A549 (cell line): ENCODE data around the gene SERPINB2. TPM values are rescaled to one million over a fixed set of nuclear protein-coding genes. Genes with fewer than 3 reads are reported as not detected.

Source experiments
- ATAC-seq, 2 experiments: fragments of 200-7000 bp in 1 of 2; fragments of >200 bp in 1 of 2; cut with Nextera tagmentation in 1 of 2; cut with Tn5 transposase in 1 of 2; 3 replicates each; pipeline versions ENCODE4 v1.8.0 to v1.9.1; 2018 to 2020; ENCODE audit warnings: mild to moderate bottlenecking in 1 of 2, moderate library complexity in 1 of 2
- CTCF ChIA-PET: fragments of 300-600 bp; sonication (Branson Sonifier 250); formaldehyde crosslinking; extraction: SDS; loops from one replicate; lab custom pipeline; 2021; ENCODE audit warnings: antibody characterized with exemption, inconsistent platforms; lab: Yijun Ruan, JAX
- POLR2A ChIA-PET: fragments of 350-600 bp; formaldehyde crosslinking; extraction: SDS; loops from one replicate; lab custom pipeline; 2021; ENCODE audit warnings: antibody characterized with exemption, inconsistent platforms; lab: Yijun Ruan, JAX
- DNase-seq, 2 experiments: peaks; one replicate each; pipeline versions ENCODE4 v3.0.0 to v3.0.0-alpha.2; 2011 to 2016; ENCODE audit warnings: low read depth in 1 of 2, low spot score in 1 of 2
- FAIRE-seq: peaks from 2 replicates; lab custom pipeline; 2011; peaks lifted over from hg19 to GRCh38; lab: Jason Lieb, UNC
- H3K27ac ChIP-seq, 2 experiments: fragments of >200 bp; sonication (Bioruptor Twin); formaldehyde crosslinking; 3 replicates each; pipeline ENCODE4 v1.5.1; 2016 to 2017
- H3K4me1 ChIP-seq: fragments of >200 bp; sonication (Bioruptor Twin); formaldehyde crosslinking; 3 replicates; pipeline ENCODE4 v1.6.1; 2016
- H3K4me2 ChIP-seq: fragments of >200 bp; sonication (Bioruptor Twin); formaldehyde crosslinking; 3 replicates; pipeline ENCODE4 v1.6.1; 2016
- H3K4me3 ChIP-seq: fragments of >200 bp; sonication (Bioruptor Twin); formaldehyde crosslinking; 3 replicates; pipeline ENCODE4 v1.5.1; 2016
- H3K9me3 ChIP-seq: fragments of >200 bp; sonication (Bioruptor Twin); formaldehyde crosslinking; 3 replicates; pipeline ENCODE4 v1.6.1; 2016
- BCL3 ChIP-seq: fragments of >200 bp; sonication (Bioruptor Twin); formaldehyde crosslinking; IDR thresholded peaks from 3 replicates; pipeline ENCODE4 v1.6.1; 2016
- BHLHE40 ChIP-seq: IDR thresholded peaks from 2 replicates; pipeline ENCODE4 v1.6.1; 2012; ENCODE audit warnings: low read depth, low read length, inconsistent platforms
- CBX2 ChIP-seq: fragments of 200-600 bp; sonication (generic); IDR thresholded peaks from 2 replicates; pipeline ENCODE4 v1.6.1; 2016; ENCODE audit warnings: low read depth, mild to moderate bottlenecking, borderline replicate concordance
- CHD4 ChIP-seq: fragments of 200-600 bp; sonication (generic); IDR thresholded peaks from 2 replicates; pipeline ENCODE4 v1.6.1; 2016; ENCODE audit warnings: antibody characterized with exemption, mild to moderate bottlenecking, borderline replicate concordance
- E2F6 ChIP-seq: IDR thresholded peaks from 2 replicates; pipeline ENCODE4 v1.6.1; 2012; ENCODE audit warnings: low read depth, borderline replicate concordance
- ELK1 ChIP-seq: fragments of 150-350 bp; IDR thresholded peaks from 2 replicates; pipeline ENCODE4 v1.6.1; 2014; ENCODE audit warnings: low read depth, mild to moderate bottlenecking, low read length
- EP300 ChIP-seq, 2 experiments: fragments of >200 bp; sonication (Bioruptor Twin); formaldehyde crosslinking; IDR thresholded peaks; 2 replicates in 1 of 2; 3 replicates in 1 of 2; pipeline ENCODE4 v1.6.1; 2016 to 2017
- FOSB ChIP-seq: fragments of 250-450 bp; sonication (Bioruptor Pico); IDR thresholded peaks from 2 replicates; pipeline ENCODE4 v1.5.0; 2020; ENCODE audit warnings: mild to moderate bottlenecking, moderate library complexity
- FOSL2 ChIP-seq, 2 experiments: fragments of 450-650 bp in 1 of 2; fragments of >200 bp in 1 of 2; sonication (Bioruptor Twin) in 1 of 2; formaldehyde crosslinking; IDR thresholded peaks; 2 replicates each; pipeline versions ENCODE4 v1.5.0 to v1.6.1; 2016 to 2020; ENCODE audit warnings: mild to moderate bottlenecking in 1 of 2, moderate library complexity in 1 of 2
- FOXS1 ChIP-seq: fragments of 250-450 bp; sonication (Bioruptor Pico); IDR thresholded peaks from 2 replicates; pipeline ENCODE4 v1.5.0; 2020; ENCODE audit warnings: mild to moderate bottlenecking, moderate library complexity
- GATA3 ChIP-seq: IDR thresholded peaks from 2 replicates; pipeline ENCODE4 v1.6.1; 2012; ENCODE audit warnings: borderline replicate concordance
- HDAC2 ChIP-seq: fragments of 200-600 bp; sonication (generic); IDR thresholded peaks from 2 replicates; pipeline ENCODE4 v1.6.1; 2016
- HOXA7 ChIP-seq: fragments of 250-450 bp; sonication (Bioruptor Pico); IDR thresholded peaks from 2 replicates; pipeline ENCODE4 v1.5.0; 2020; ENCODE audit warnings: mild to moderate bottlenecking, moderate library complexity
- HOXB5 ChIP-seq: fragments of 250-450 bp; sonication (Bioruptor Pico); IDR thresholded peaks from 2 replicates; pipeline ENCODE4 v1.5.0; 2020; ENCODE audit warnings: mild to moderate bottlenecking, moderate library complexity
- JUNB ChIP-seq: fragments of >200 bp; sonication (Bioruptor Twin); formaldehyde crosslinking; IDR thresholded peaks from 2 replicates; pipeline ENCODE4 v1.6.1; 2016
- MAFK ChIP-seq: fragments of 450-650 bp; IDR thresholded peaks from 2 replicates; pipeline ENCODE4 v1.6.1; 2014; ENCODE audit not compliant: partially characterized antibody
- MYC ChIP-seq: IDR thresholded peaks from 2 replicates; pipeline ENCODE4 v1.6.1; 2012; ENCODE audit warnings: mild to moderate bottlenecking, inconsistent platforms, low read length, improper control_type of control experiment, borderline replicate concordance
- NFE2L2 ChIP-seq: fragments of 150-350 bp; conservative IDR thresholded peaks from 2 replicates; pipeline ENCODE4 v1.6.1; 2014; ENCODE audit warnings: low read length
- NPAS2 ChIP-seq: fragments of 250-450 bp; sonication (Bioruptor Pico); IDR thresholded peaks from 2 replicates; pipeline ENCODE4 v1.8.0; 2022; ENCODE audit warnings: mild to moderate bottlenecking, moderate library complexity, borderline replicate concordance
- NR3C1 ChIP-seq: fragments of >200 bp; sonication (Bioruptor Twin); formaldehyde crosslinking; IDR thresholded peaks from 3 replicates; pipeline ENCODE4 v1.6.1; 2017
- RAD21 ChIP-seq, 2 experiments: fragments of >200 bp in 1 of 2; sonication (Bioruptor Twin) in 1 of 2; formaldehyde crosslinking in 1 of 2; IDR thresholded peaks in 1 of 2; conservative IDR thresholded peaks in 1 of 2; 2 replicates in 1 of 2; 3 replicates in 1 of 2; pipeline ENCODE4 v1.6.1; 2012 to 2018; ENCODE audit warnings: inconsistent platforms in 1 of 2
- RCOR1 ChIP-seq: fragments of 150-350 bp; IDR thresholded peaks from 2 replicates; pipeline ENCODE4 v1.6.1; 2014; ENCODE audit warnings: antibody characterized with exemption, low read length, low read depth
- TP53 ChIP-seq: fragments of 250-450 bp; sonication (Bioruptor Pico); IDR thresholded peaks from 2 replicates; pipeline ENCODE4 v1.5.0; 2021; ENCODE audit warnings: mild to moderate bottlenecking, moderate library complexity
- ZFP36 ChIP-seq: fragments of 450-650 bp; IDR thresholded peaks from 2 replicates; pipeline ENCODE4 v1.6.1; 2014; ENCODE audit warnings: borderline replicate concordance; ENCODE audit not compliant: partially characterized antibody
- ZSCAN20 ChIP-seq: fragments of 250-450 bp; sonication (Bioruptor Pico); IDR thresholded peaks from 2 replicates; pipeline ENCODE4 v1.8.0; 2022; ENCODE audit warnings: mild to moderate bottlenecking, moderate library complexity
- WGBS: methylation state at CpG from one replicate; pipeline ENCODE4 v1.1.6; 2017; ENCODE audit errors: missing lambda C conversion rate; 5-methylcytosine and 5-hydroxymethylcytosine counted together
- polyA plus RNA-seq, 4 experiments: library from polyadenylated mRNA; depleted of rRNA in 3 of 4; stranded (reverse); fragments of >200 nt; fragmentation: RNase III in 1 of 4; extraction: RNeasy Plus Mini Kit Qiagen cat#74134 plus additional on column Dnase treatment in 1 of 4; gene quantifications; 2 replicates in 3 of 4; 3 replicates in 1 of 4; pipeline ENCODE4 v1.2.3, GENCODE V29; 2011 to 2017
- TF ChIP-seq, protein P1 (sequence below): IDR thresholded peaks from 2 replicates; pipeline ENCODE4 v1.6.1; 2012
- TF ChIP-seq, protein P2 (sequence below): fragments of 250-450 bp; sonication (Bioruptor Pico); IDR thresholded peaks from 2 replicates; pipeline ENCODE4 v1.5.0; 2021; ENCODE audit warnings: mild to moderate bottlenecking, moderate library complexity, borderline replicate concordance

SERPINB2 gene
- polyA plus RNA-seq, 2 of the 4 experiments (the other 2 are of a cell fraction): not detected

- Histone ChIP-seq H3K27ac (no peak overlapping the region), H3K4me3 (no peak overlapping the region), H3K4me1 (no peaks in the 10 kb centered on the region), H3K9me3 (no peaks in the 10 kb centered on the region), H3K4me2 (no peak overlapping the region)
- CTCF ChIA-PET: interaction anchor here (0.6 to 1.6 kb wide), 2 partner anchors 341 to 357 kb away, joined by 3 read pairs; no protein-coding TSS in a partner anchor
- ATAC-seq: no peak
- DNase-seq: no peak
- POLR2A ChIA-PET: interaction anchor here (1.0 kb wide), 1 partner anchor 111 kb away, joined by 3 read pairs; no protein-coding TSS in a partner anchor
- TF ChIP-seq FOSB (CRISPR knock-in tag) (no peak), HDAC2 (no peak), FOXS1 (CRISPR knock-in tag) (no peak), RCOR1 (no peak), ZFP36 (no peak), ZSCAN20 (no peak), E2F6 (no peak), CBX2 (no peak), MYC (no peak), EP300 (IDR thresholded peaks at IDR 0.05) (no peak), HOXB5 (CRISPR knock-in tag) (no peak), TP53 (CRISPR knock-in tag) (no peak)
- TF ChIP-seq, protein P1, sequence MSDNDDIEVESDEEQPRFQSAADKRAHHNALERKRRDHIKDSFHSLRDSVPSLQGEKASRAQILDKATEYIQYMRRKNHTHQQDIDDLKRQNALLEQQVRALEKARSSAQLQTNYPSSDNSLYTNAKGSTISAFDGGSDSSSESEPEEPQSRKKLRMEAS: no peak
- WGBS: 0% methylated on average over 1 of the region's 2 CpGs
- FAIRE-seq: no peak
Observed at GRCh38 chr18:63859781-63860475, 27.6 kb upstream of the SERPINB2 start.

- no peak overlapping the region for H3K4me2 ChIP-seq
- ATAC-seq (no peak), DNase-seq (no peak), FAIRE-seq (no peak)
- no peaks in the 10 kb centered on the region for H3K9me3 ChIP-seq
- H3K4me3 ChIP-seq: no peak overlapping the region
- POLR2A ChIA-PET: no interaction called here
- WGBS: no CpG with 5 or more reads among the region's 2 CpGs
- H3K27ac ChIP-seq: no peak overlapping the region
- CTCF ChIA-PET: interaction anchor here (0.6 to 1.6 kb wide), 2 partner anchors 341 to 358 kb away, joined by 3 read pairs; no protein-coding TSS in a partner anchor
- H3K4me1 ChIP-seq: no peaks in the 10 kb centered on the region
- no peak for TF ChIP-seq NPAS2 (CRISPR knock-in tag)
- TF ChIP-seq HOXA7 (CRISPR knock-in tag): no peak
- no peak for TF ChIP-seq RAD21 (conservative IDR thresholded peaks at IDR 0.05 in 1 of 2, IDR thresholded peaks at IDR 0.05 in 1 of 2)
- no peak for TF ChIP-seq FOSL2 (IDR thresholded peaks at IDR 0.05)
- no peak for TF ChIP-seq FOSL2 (CRISPR knock-in tag; IDR thresholded peaks at IDR 0.05)
- no peak for TF ChIP-seq MAFK
- TF ChIP-seq, protein P1: no peak
- no peak for TF ChIP-seq NFE2L2
- TF ChIP-seq BCL3: no peak
- no peak for TF ChIP-seq BHLHE40
- TF ChIP-seq NR3C1: no peak
- TF ChIP-seq, protein P2, sequence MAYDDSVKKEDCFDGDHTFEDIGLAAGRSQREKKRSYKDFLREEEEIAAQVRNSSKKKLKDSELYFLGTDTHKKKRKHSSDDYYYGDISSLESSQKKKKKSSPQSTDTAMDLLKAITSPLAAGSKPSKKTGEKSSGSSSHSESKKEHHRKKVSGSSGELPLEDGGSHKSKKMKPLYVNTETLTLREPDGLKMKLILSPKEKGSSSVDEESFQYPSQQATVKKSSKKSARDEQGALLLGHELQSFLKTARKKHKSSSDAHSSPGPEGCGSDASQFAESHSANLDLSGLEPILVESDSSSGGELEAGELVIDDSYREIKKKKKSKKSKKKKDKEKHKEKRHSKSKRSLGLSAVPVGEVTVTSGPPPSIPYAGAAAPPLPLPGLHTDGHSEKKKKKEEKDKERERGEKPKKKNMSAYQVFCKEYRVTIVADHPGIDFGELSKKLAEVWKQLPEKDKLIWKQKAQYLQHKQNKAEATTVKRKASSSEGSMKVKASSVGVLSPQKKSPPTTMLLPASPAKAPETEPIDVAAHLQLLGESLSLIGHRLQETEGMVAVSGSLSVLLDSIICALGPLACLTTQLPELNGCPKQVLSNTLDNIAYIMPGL (CRISPR knock-in tag): no peak
- TF ChIP-seq EP300 (IDR thresholded peaks at IDR 0.05): no peak
- TF ChIP-seq GATA3: no peak
- TF ChIP-seq HDAC2: no peak
- no peak for TF ChIP-seq ELK1
- TF ChIP-seq CHD4: no peak
- TF ChIP-seq JUNB: no peak
Observed at GRCh38 chr18:63860531-63860930, 27.0 kb upstream of the SERPINB2 start.
